Frontal cortex (tissue), 4 donors: ENCODE data around the gene GPR83. TPM values are rescaled to one million over a fixed set of nuclear protein-coding genes. Genes with fewer than 3 reads are reported as not detected.
"Not testable (repeated sequence)": the region's sequence is repeated elsewhere in the genome, so short reads cannot be mapped to it uniquely, and the experiment has no call there.

Source experiments
- DNase-seq, 2 donors: peaks; one replicate each; pipeline ENCODE4 v3.0.0; 2012; ENCODE audit warnings: low spot score in 2 of 2
- FAIRE-seq: peaks from 2 replicates; lab custom pipeline; 2012; peaks lifted over from hg19 to GRCh38; lab: Jason Lieb, UNC
- total RNA-seq: library from RNA; depleted of rRNA; stranded (reverse); fragments of >200 nt; gene quantifications from one replicate; pipeline ENCODE4 v1.2.3, GENCODE V29; 2014
- donor health status: control.
- donor health status: control.
- donor health status: control.

GPR83 gene
- total RNA-seq, 1 donor from 2014 or later = 1.2 TPM

DNA sequence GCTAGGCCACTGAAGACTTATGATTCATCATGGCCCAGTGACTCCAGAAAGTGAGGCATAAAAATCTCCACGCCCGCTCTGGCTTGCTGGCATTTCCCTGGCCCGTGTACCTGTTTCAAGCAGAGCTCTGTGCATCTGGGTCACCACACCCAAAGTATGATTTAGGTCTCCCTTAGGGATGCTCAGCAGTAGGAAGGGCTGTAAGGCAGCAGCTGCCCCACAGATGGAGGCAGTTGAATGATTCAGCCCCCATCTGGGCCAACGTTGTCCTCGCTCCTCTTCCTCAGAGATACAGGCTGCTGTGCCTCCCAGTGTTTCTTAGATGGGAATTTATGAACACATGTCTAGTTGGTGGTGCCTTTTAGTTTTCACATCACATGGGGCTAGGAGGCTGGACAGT lies 21.6 kb downstream of the GPR83 start:
- DNase-seq (no peak), FAIRE-seq (no peak)

DNA sequence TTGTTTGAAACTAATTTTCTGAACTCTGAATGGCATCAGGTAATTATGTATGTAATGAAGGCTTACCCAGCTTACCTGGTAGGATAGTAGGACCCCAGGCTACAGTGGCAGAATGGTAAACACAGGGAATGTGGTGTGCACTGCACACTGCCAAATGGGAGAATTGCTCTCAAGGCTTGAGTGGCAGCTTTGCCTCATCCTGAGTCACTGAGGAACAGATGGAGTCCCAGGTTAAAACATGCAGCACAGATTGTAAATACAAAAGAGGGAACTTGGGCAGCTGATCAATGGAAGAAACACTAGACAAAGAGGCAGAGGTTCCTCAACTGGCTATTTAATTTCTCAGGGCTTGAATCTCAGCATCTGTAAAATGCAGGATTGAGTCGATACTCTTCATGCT lies 24.4 kb downstream of the GPR83 start:
- DNase-seq (no peak), FAIRE-seq (no peak)

DNA sequence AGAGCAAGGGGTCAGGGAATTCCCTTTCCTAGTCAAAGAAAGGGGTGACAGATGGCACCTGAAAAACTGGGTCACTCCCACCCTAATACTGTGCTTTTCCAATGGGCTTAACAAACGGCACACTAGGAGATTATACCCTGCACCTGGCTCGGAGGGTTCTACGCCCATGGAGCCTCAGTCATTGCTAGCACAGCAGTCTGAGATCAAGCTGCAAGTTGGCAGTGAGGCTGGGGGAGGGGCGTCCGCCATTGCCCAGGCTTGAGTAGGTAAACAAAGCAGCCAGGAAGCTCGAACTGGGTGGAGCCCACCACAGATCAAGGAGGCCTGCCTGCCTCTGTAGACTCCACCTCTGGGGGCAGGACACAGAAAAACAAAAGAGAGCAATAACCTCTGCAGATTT lies 30.6 kb downstream of the GPR83 start:
- FAIRE-seq, DNase-seq: not testable (repeated sequence)

DNA sequence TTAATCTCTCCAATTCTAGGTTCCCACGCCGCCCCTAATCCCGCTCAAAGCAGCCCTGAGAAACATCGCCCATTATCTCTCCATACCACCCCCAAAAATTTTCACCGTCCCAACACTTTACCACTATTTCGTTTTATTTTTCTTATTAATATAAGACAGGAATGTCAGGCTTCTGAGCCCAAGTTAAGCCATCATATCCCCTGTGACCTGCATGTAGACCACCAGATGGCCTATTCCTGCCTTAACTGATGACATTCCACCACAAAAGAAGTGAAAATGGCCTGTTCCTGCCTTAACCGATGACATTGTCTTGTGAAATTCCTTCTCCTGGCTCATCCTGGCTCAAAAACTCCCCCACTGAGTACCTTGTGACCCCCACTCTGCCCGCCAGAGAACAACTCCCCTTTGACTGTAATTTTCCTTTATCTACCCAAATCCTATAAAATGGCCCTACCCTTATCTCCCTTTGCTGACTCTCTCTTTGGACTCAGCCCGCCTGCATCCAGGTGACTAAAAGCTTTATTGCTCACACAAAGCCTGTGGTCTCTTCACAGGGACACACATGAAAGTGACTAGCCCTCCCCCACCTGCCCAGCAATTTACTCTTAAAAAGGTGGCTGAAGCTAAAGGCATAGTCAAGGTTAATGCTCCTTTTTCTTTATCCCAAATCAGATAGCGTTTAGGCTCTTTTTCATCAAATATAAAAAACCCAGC lies 50.2 kb downstream of the GPR83 start:
- not testable (repeated sequence) for DNase-seq, FAIRE-seq

DNA sequence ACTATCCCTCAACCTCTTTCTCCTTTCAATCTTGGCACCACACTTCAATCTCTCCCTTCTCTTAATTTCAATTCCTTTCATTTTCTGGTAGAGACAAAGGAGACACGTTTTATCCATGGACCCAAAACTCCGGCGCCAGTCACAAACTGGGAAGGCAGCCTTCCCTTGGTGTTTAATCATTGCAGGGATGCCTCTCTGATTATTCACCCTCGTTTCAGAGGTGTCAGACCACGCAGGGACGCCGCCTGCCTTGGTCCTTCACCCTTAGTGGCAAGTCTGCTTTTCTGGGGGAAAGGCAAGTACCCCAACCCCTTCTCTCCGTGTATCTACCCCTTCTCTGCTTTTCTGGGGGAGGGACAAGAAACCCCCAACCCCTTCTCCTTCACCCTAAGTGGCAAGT lies 54.9 kb downstream of the GPR83 start:
- FAIRE-seq, DNase-seq: not testable (repeated sequence)

DNA sequence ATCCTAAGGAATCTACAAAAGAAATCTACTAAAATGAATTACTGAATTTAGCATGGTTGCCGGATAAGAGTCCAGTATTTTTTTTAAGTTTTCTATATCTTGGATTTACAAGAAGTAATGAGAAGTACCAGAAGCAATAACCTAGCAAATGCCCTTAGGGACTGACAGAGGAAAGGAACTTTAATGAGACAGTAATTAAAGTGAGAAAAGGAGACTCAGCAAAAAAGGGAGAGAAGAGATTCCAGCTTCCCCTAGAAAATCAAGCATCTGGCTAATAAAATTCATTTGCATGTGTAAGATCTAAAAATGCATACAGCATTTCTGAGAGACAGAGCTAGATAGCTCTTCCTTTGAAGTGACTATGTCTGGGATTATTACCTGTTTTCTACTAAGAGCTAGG lies 57.7 kb downstream of the GPR83 start:
- FAIRE-seq (no peak), DNase-seq (no peak)

DNA sequence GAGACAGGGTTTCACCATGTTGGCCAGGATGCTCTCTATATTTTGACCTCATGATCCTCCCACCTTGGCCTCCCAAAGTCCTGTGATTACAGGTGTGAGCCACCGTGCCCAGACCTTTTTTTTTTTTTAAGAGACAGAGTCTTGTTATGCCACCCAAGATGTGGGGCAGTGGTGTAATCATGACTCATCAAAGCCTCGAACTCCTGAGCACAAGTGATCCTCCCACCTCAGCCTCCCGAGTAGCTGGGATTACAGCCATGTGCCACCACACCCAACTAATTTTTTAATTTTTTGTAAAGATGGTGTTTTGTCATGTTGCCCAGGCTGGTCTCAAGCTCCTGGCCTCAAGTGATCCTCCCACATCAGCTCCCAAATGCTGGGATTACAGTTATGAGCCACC lies 59.0 kb downstream of the GPR83 start:
- FAIRE-seq = no peak
- DNase-seq = no peak

DNA sequence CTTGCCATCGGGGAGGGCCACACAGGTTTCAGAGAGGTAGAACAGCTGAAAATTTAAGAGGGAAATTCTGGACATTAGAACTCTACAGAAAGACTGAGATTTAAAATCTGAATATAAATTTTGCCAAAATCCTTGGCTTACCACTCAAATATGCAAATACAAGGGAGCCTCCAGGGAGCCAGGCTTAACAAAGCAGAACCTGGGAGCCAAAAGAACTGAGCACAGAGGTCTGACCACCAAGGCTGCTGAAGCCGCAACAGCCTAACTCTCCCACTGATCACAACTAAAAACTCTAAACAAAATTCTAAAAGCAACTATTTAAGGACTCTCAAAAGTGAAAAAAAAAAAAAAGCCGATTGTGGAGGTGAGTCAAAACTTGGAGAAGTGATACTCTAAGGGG lies 62.6 kb downstream of the GPR83 start:
- no peak for DNase-seq
- no peak for FAIRE-seq

DNA sequence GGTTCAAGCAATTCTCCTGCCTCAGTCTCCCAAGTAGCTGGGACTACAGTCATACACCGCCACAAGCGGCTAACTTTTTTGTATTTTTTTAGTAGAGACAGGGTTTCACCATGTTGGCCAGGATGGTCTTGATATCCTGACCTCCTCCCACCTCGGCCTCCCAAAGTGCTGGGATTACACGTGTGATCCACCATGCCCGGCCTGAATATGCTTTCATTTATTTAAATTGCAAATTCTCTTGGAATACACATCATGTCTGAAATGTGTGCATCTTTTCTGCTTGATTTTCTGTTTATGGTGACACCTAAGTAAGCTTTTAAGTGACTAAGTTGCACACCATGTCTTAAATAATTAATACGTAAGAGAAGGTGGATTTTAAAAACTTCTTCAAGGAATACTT lies 65.2 kb downstream of the GPR83 start:
- FAIRE-seq (no peak), DNase-seq (no peak)

DNA sequence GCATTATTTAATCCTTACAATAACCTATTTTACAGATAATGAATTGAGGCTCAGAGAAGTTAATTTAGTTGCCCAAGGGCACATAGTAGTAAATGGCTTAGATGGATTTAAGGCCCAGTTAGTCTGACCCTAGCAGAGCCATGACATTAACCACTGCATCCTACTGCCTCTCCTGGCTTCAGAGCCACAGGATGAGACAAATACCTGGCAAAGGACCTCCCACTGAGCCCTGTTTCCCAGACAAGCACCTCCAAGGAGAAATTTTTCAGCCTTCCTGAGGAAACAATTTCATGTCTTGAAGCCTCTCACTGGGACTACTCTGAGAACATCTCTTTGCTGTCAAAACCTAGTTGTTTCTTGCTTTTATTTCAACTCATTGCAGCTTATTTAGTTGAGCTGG lies 68.4 kb downstream of the GPR83 start:
- no peak for DNase-seq
- no peak for FAIRE-seq

DNA sequence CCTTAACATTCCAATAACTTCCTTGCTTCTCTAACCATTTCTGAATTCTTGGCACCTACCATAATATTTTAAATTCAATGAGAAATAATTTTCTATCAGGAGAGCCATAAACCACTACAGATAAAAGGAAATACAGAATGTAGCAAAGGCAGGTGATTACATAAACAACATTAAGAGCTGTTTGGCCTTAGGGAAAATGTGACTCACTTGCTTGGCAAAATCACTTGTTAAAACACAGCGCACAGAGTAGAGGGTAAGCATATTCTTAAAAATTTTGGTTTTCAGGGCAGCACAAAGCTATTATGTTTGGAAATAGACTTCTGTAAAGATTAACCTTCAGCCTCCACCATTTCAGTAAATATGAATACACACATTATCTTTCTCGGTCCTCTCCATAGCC lies 70.4 kb downstream of the GPR83 start:
- no peak for FAIRE-seq
- no peak for DNase-seq

DNA sequence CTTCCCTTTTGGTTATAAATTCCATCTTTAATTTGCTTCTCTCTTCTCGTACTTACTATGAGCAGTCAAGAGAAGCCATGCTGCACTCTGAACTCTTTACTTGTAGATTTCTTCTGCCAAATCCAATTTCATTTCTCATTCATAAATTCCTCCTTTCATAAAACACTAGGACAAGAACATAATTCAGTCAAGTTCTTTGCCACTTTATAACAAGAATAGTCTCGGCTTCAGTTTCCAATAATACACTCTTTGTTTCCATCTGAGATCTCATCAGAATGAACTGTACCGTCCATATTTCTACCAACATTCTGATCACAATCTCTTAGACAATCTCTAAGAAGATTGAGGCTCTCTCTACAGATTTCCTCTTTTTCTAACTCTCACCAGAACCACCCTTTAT lies 71.7 kb downstream of the GPR83 start:
- DNase-seq (no peak), FAIRE-seq (no peak)

DNA sequence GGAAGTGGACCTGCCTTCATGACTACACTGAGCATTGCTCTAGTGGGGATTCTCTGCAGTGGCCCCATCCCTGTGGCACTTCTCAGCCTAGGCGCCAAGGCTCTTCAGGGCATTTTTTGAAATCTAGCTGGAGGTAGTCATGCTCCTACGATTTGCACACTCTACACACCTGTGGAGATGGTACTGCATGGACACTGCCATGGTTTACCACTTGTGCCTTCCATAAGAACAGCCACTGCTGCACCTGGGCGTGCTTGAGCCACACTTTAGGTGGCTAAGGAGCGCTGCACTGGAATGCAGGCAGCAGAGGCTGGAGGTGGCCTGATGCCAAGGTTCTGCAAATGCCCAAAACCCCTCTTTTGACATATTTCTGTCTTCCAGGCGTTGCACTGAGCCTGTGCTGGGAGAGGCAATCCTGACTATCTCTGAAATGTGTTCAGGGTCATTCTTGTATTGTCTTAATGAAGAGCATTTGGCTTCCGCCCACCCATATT lies 72.6 kb downstream of the GPR83 start:
- no peak for FAIRE-seq
- DNase-seq = no peak

Other genes starting within 250 kb of the GPR83 start
- not detected for gene IZUMO1R, start 96.8 kb downstream of the GPR83 start, total RNA-seq
- 12.6 TPM for gene MRE11, start 92.4 kb upstream of the GPR83 start, total RNA-seq
- 25.3 TPM for gene ANKRD49, start 92.6 kb upstream of the GPR83 start, total RNA-seq
- gene C11orf97, start 111.0 kb upstream of the GPR83 start, total RNA-seq = not detected
- gene FUT4, start 142.5 kb upstream of the GPR83 start, total RNA-seq = 7.3 TPM
- gene PIWIL4, start 165.9 kb upstream of the GPR83 start, total RNA-seq = 7.7 TPM